ENCODE results near the gene RBKS. TPM values are rescaled to one million over a fixed set of nuclear protein-coding genes. Genes with fewer than 3 reads are reported as not detected.

Gene RBKS
- polyA plus RNA-seq, 1 donor (not counting 4 experiments of a cell fraction or from before 2014, with no cell fraction given): 1.9 TPM

GRCh38 chr2:27904405-27904665, 14.1 kb upstream of the RBKS start:
- H2AFZ ChIP-seq (ENCODE audit: control insufficient read depth, low read length): no peak overlapping the region
- H3K79me2 ChIP-seq (ENCODE audit: control insufficient read depth, insufficient read depth, low read length): no peaks in the 10 kb centered on the region
- H4K20me1 ChIP-seq (ENCODE audit: control insufficient read depth, extremely low read depth, insufficient read depth, low read length): no peaks in the 10 kb centered on the region
- no peaks in the 10 kb centered on the region for H3K9me1 ChIP-seq (ENCODE audit: control insufficient read depth, extremely low read depth, insufficient read depth, low read length)
- TF ChIP-seq CTCF (optimal IDR thresholded peaks at IDR 0.05 in 1 of 3, IDR thresholded peaks at IDR 0.05 in 1 of 3, conservative IDR thresholded peaks at IDR 0.05 in 1 of 3; ENCODE audit: extremely low read depth in 1 of 3, insufficient read depth in 2 of 3, low read length in 3 of 3): no peak
- no peak for TF ChIP-seq EZH2 (IDR thresholded peaks at IDR 0.05; ENCODE audit: low read length)
- FAIRE-seq: no peak
- no peaks in the 10 kb centered on the region for H3K27me3 ChIP-seq (ENCODE audit: control insufficient read depth, extremely low read depth, insufficient read depth, low read length)
- no peak overlapping the region for H3K4me3 ChIP-seq (ENCODE audit: control insufficient read depth in 2 of 3, extremely low read depth in 1 of 3, insufficient read depth in 2 of 3, low read depth in 1 of 3, low read length in 3 of 3)
- no peak overlapping the region for H3K27ac ChIP-seq (ENCODE audit: control insufficient read depth, insufficient read depth, low read length)
- H3K36me3 ChIP-seq (ENCODE audit: control insufficient read depth in 2 of 2, extremely low read depth in 1 of 2, insufficient read depth in 2 of 2, low read length in 2 of 2): no peaks in the 10 kb centered on the region
- H3K9ac ChIP-seq (ENCODE audit: control insufficient read depth, extremely low read depth, insufficient read depth, low read length): no peak overlapping the region
- DNase-seq (ENCODE audit: low read depth, low spot score): no peak
- peaks cover 5% of the 10 kb centered on the region for H3K4me1 ChIP-seq (ENCODE audit: control insufficient read depth, extremely low read depth, insufficient read depth, low read length)
- no peak overlapping the region for H3K4me2 ChIP-seq (ENCODE audit: control insufficient read depth, extremely low read depth, insufficient read depth, low read depth, low read length)
- H3K9me3 ChIP-seq (ENCODE audit: control insufficient read depth, low read depth, low read length): no peaks in the 10 kb centered on the region
- dilution Hi-C loops (cut with MboI; ENCODE audit: extremely low pct_ligation_motif_present, low sequenced_read_pairs): no loop called here

- FAIRE-seq: peak; percentile 68
These were observed 13.6 kb upstream of the RBKS start for GRCh38 chr2:27903649-27904404.

More at GRCh38 chr2:27903649-27904404, 13.6 kb upstream of the RBKS start:
- Histone ChIP-seq H3K9me1 (ENCODE audit: control insufficient read depth, extremely low read depth, insufficient read depth, low read length) (no peaks in the 10 kb centered on the region), H3K4me3 (ENCODE audit: control insufficient read depth in 2 of 3, extremely low read depth in 1 of 3, insufficient read depth in 2 of 3, low read depth in 1 of 3, low read length in 3 of 3) (no peak overlapping the region), H3K4me1 (ENCODE audit: control insufficient read depth, extremely low read depth, insufficient read depth, low read length) (peaks cover 5% of the 10 kb centered on the region), H3K9me3 (ENCODE audit: control insufficient read depth, low read depth, low read length) (no peaks in the 10 kb centered on the region), H3K9ac (ENCODE audit: control insufficient read depth, extremely low read depth, insufficient read depth, low read length) (no peak overlapping the region), H3K36me3 (ENCODE audit: control insufficient read depth in 2 of 2, extremely low read depth in 1 of 2, insufficient read depth in 2 of 2, low read length in 2 of 2) (no peaks in the 10 kb centered on the region), H3K27me3 (ENCODE audit: control insufficient read depth, extremely low read depth, insufficient read depth, low read length) (no peaks in the 10 kb centered on the region), H3K79me2 (ENCODE audit: control insufficient read depth, insufficient read depth, low read length) (no peaks in the 10 kb centered on the region), H4K20me1 (ENCODE audit: control insufficient read depth, extremely low read depth, insufficient read depth, low read length) (no peaks in the 10 kb centered on the region), H3K27ac (ENCODE audit: control insufficient read depth, insufficient read depth, low read length) (no peak overlapping the region), H3K4me2 (ENCODE audit: control insufficient read depth, extremely low read depth, insufficient read depth, low read depth, low read length) (no peak overlapping the region), H2AFZ (ENCODE audit: control insufficient read depth, low read length) (no peak overlapping the region)
- no peak for DNase-seq (ENCODE audit: low read depth, low spot score)
- TF ChIP-seq EZH2 (IDR thresholded peaks at IDR 0.05; ENCODE audit: low read length): no peak
- no peak for TF ChIP-seq CTCF (optimal IDR thresholded peaks at IDR 0.05 in 1 of 3, IDR thresholded peaks at IDR 0.05 in 1 of 3, conservative IDR thresholded peaks at IDR 0.05 in 1 of 3; ENCODE audit: extremely low read depth in 1 of 3, insufficient read depth in 2 of 3, low read length in 3 of 3)
- dilution Hi-C loops (cut with MboI; ENCODE audit: extremely low pct_ligation_motif_present, low sequenced_read_pairs): no loop called here

Data from keratinocyte (primary cell).